ENCODE measurements around the gene SYT17.

DNA sequence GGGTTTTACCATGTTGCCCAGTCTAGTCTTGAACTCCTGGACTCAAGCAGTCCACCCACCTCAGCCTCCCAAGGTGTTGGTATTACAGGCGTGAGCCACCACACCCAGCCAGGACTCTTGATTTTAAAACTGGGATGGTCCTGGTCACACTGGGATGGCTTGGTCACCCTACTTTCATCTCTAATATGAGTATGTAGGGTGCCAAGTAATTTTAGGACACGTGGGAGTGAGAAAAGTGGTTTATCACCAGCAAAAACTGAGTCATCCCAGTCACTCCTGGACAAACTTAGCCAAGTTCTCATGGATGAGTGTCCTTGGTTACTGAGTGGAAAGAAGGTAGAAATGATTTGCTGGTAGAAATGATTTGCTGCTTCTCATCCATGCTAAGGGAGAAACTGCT, 127.4 kb downstream of the SYT17 start:
- no peak for TF ChIP-seq ZNF416 (tag by site-specific recombination; IDR thresholded peaks at IDR 0.05)
- TF ChIP-seq ZNF324 (tag by site-specific recombination; IDR thresholded peaks at IDR 0.05): no peak
- TF ChIP-seq, protein P1, sequence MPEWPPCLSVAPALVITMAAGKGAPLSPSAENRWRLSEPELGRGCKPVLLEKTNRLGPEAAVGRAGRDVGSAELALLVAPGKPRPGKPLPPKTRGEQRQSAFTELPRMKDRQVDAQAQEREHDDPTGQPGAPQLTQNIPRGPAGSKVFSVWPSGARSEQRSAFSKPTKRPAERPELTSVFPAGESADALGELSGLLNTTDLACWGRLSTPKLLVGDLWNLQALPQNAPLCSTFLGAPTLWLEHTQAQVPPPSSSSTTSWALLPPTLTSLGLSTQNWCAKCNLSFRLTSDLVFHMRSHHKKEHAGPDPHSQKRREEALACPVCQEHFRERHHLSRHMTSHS (tag by site-specific recombination; IDR thresholded peaks at IDR 0.05): no peak
